Measurements from ENCODE around the gene NPHP4. TPM values are rescaled to one million over a fixed set of nuclear protein-coding genes. Genes with fewer than 3 reads are reported as not detected.

The NPHP4 gene
- total RNA-seq, 1 donor from 2014 or later: 4.5 TPM

GRCh38 chr1:5820026-5820421 is 172.2 kb downstream of the NPHP4 start:
- no peak for DNase-seq (ENCODE audit: low spot score)
- ATAC-seq: no peak

DNA sequence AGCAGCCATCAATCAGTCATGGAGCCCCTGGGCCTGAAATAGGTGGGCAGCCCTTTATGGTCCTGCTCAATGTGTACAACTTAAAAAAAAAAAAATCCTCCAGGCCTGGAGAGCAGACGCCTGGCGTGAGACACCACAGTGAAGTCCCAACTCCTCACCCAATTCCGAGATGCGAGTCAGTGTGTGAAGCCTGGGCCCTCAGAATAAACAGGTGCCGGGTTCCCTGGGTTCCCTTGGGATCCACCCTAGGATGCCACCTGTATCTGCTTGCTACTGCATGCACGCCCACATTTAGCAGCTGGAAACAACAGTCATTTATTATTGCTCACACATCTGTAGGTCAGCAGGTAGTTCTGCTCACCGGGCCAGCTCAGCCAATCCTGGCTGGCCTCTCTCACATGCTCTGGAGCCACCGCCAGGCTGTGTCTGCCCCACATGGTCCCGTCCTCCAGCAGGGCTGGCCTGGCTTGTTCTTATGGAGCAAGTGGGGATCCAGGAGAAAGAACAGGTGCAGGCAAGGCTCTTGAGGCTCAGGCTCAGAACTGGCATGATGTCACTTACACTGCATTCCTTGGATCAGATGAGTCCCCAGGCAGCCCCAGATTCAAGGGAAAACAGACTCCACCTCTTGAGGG is 172.7 kb downstream of the NPHP4 start:
- DNase-seq (ENCODE audit: low spot score) (no peak), ATAC-seq (no peak)

GRCh38 chr1:5818755-5819154 is 173.5 kb downstream of the NPHP4 start:
- no peak for ATAC-seq
- DNase-seq (ENCODE audit: low spot score): no peak

GRCh38 chr1:5815716-5816115 is 176.5 kb downstream of the NPHP4 start:
- ATAC-seq (no peak), DNase-seq (ENCODE audit: low spot score) (no peak)

DNA sequence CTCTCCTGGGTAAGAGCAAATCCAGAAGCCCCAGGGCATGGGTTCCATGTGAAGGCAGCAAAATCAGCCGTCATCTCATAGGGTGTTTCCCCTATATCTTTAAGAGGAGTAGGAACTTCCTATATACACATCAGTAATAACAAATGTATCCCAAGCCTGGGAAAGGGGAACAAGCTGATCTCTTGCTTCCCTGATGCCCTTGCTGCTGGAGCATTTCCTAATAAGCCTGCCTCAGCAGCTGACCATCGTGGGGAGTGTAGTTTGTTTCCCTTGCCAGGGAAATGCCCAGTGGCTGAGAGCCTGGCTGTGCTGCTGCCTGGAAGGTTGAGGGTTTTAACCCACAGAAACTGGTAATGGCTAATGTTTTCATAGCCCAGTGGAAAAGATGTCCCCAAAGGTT is 177.0 kb downstream of the NPHP4 start:
- no peak for DNase-seq (ENCODE audit: low spot score)
- ATAC-seq: no peak

DNA sequence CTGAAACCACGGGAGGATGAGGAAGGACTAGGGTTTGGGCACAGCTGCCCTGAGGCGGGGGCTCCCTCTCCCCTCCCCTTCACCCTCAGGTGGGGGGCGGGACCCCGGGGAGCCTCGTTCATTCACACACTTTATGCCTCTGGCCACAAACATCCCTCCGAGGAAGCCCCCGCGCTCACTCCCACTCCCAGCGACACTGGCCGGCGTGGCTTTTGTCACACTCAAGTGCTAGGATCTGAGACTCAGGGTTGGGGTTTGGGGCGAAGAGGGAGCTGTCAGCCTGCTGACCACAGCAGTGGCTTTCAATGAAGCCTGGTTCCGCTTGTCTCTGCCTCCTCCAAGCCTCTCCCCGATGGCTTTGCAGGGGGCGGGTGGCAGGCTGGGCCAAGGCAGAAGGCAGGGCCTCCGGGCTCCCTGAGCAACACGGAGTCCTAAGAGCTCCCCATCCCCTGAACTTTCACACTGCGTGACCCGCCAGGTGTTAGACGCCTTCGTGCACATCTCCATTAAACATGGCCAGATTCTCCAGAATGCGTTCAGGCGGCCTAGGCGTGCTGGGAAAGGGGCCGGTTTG is 178.1 kb downstream of the NPHP4 start:
- ATAC-seq: no peak
- DNase-seq (ENCODE audit: low spot score): no peak

- no peak for DNase-seq (ENCODE audit: low spot score)
- ATAC-seq: no peak
Observed at GRCh38 chr1:5813480-5813879, 178.7 kb downstream of the NPHP4 start.

Other genes with a start within 250 kb of the NPHP4 start
- gene KCNAB2, start 53.5 kb upstream of the NPHP4 start, total RNA-seq: 6.9 TPM
- 0.08 TPM for gene CHD5, start 187.9 kb upstream of the NPHP4 start, total RNA-seq
- 109 TPM for gene RPL22, start 207.2 kb upstream of the NPHP4 start, total RNA-seq
- gene RNF207, start 213.7 kb upstream of the NPHP4 start, total RNA-seq: 17.7 TPM
- 25.9 TPM for gene ICMT, start 243.5 kb upstream of the NPHP4 start, total RNA-seq